LNCaP clone FGC (cell line): ENCODE data around the gene GALNT10.
A peak's percentile ranks its signal among the peaks of the same experiment; 100 is the strongest.
"Not testable (repeated sequence)": the region's sequence is repeated elsewhere in the genome, so short reads cannot be mapped to it uniquely, and the experiment has no call there.

Source experiments
- DNase-seq: peaks from one replicate; pipeline ENCODE4 v3.0.0-alpha.2; 2011; ENCODE audit warnings: low read depth
- H3K4me3 ChIP-seq: 2 replicates; pipeline ENCODE4 v1.5.1; 2011; ENCODE audit warnings: mild to moderate bottlenecking, low read depth, low read length, control low read depth
- CTCF ChIP-seq: IDR thresholded peaks from 2 replicates; pipeline ENCODE4 v1.5.1; 2012; ENCODE audit warnings: mild to moderate bottlenecking; ENCODE audit not compliant: control insufficient read depth, insufficient read depth; ENCODE audit errors: extremely low read depth

The GALNT10 gene

GRCh38 chr5:154190595-154191304, at the start of gene GALNT10:
Gene GALNT10 (plus strand): TSS chr5:154190733. CDS start chr5:154190867, 134 bp downstream.
- peak; percentile 34 for TF ChIP-seq CTCF
- no peak for DNase-seq

GRCh38 chr5:154141745-154142221, 48.8 kb upstream of the GALNT10 start:
- no peak for DNase-seq
- no peak overlapping the region for H3K4me3 ChIP-seq
- no peak for TF ChIP-seq CTCF

More at GRCh38 chr5:154190595-154191304, at the start of gene GALNT10:
- peak within 1 kb of the TSS; percentile 76 for H3K4me3 ChIP-seq

- no peak overlapping the region for H3K4me3 ChIP-seq
- DNase-seq = no peak
- no peak for TF ChIP-seq CTCF
Observed at GRCh38 chr5:154143211-154143641, 47.3 kb upstream of the GALNT10 start.

GRCh38 chr5:154145268-154145667, 45.3 kb upstream of the GALNT10 start:
- no peak for TF ChIP-seq CTCF
- no peak overlapping the region for H3K4me3 ChIP-seq
- DNase-seq = no peak

- TF ChIP-seq CTCF = no peak
- no peak for DNase-seq
- no peak overlapping the region for H3K4me3 ChIP-seq
Observed at GRCh38 chr5:154146409-154146808, 44.1 kb upstream of the GALNT10 start.

- DNase-seq = no peak
- no peak for TF ChIP-seq CTCF
Observed at GRCh38 chr5:154147666-154148065, 42.9 kb upstream of the GALNT10 start.

GRCh38 chr5:154150471-154150870, 40.1 kb upstream of the GALNT10 start:
- H3K4me3 ChIP-seq, DNase-seq: not testable (repeated sequence)

More at GRCh38 chr5:154147666-154148065, 42.9 kb upstream of the GALNT10 start:
- no peak overlapping the region for H3K4me3 ChIP-seq
